Thoracic aorta (tissue), 2 donors: Measurements from ENCODE around the gene MBD3L2. TPM values are rescaled to one million over a fixed set of nuclear protein-coding genes. Genes with fewer than 3 reads are reported as not detected.

Experiments used
- ATAC-seq: fragments of 150-250 bp; one replicate; pipeline ENCODE4 v1.8.0; 2017; ENCODE audit warnings: low read depth; ENCODE audit not compliant: insufficient number of reproducible peaks, low FRiP score
- DNase-seq: peaks from one replicate; pipeline ENCODE4 v3.0.0-alpha.2; 2020; ENCODE audit warnings: low spot score
- H3K27ac ChIP-seq, 2 donors: fragments of 200-600 bp; sonication (generic); 1 replicate in 1 of 2; 2 replicates in 1 of 2; pipeline ENCODE4 v1.5.1; 2016; ENCODE audit warnings: mild to moderate bottlenecking in 2 of 2, moderate library complexity in 2 of 2
- H3K27me3 ChIP-seq: fragments of 200-600 bp; sonication (generic); replicated peaks from 2 replicates; pipeline ENCODE4 v1.6.0; 2016; ENCODE audit warnings: mild to moderate bottlenecking; ENCODE audit not compliant: insufficient read depth
- H3K36me3 ChIP-seq: fragments of 200-600 bp; sonication (generic); one replicate; pipeline ENCODE4 v1.5.1; 2016
- H3K4me1 ChIP-seq, 2 donors: fragments of 200-600 bp; sonication (generic); 1 replicate in 1 of 2; 2 replicates in 1 of 2; pipeline versions ENCODE4 v1.5.1 to v1.6.0; 2016; ENCODE audit warnings: low read depth in 2 of 2, mild to moderate bottlenecking in 1 of 2; ENCODE audit not compliant: control insufficient read depth in 1 of 2
- H3K4me3 ChIP-seq: fragments of 200-600 bp; sonication (generic); 2 replicates; pipeline ENCODE4 v1.5.1; 2016; ENCODE audit warnings: mild to moderate bottlenecking
- H3K9me3 ChIP-seq: fragments of 200-600 bp; sonication (generic); 2 replicates; pipeline ENCODE4 v1.5.1; 2016
- total RNA-seq, 2 donors: library from RNA; depleted of rRNA; stranded (reverse); fragments of >200 nt; gene quantifications; one replicate each; pipeline versions ENCODE4 v1.1.0 to v1.2.3, GENCODE V29; 2016
- TF ChIP-seq, protein P1 (sequence below): fragments of 200-600 bp; sonication (generic); IDR thresholded peaks from one replicate; pipeline ENCODE4 v1.5.1; 2019; ENCODE audit warnings: antibody characterized with exemption

The MBD3L2 gene
- total RNA-seq, 2 donors from 2014 or later, result not detected

DNA sequence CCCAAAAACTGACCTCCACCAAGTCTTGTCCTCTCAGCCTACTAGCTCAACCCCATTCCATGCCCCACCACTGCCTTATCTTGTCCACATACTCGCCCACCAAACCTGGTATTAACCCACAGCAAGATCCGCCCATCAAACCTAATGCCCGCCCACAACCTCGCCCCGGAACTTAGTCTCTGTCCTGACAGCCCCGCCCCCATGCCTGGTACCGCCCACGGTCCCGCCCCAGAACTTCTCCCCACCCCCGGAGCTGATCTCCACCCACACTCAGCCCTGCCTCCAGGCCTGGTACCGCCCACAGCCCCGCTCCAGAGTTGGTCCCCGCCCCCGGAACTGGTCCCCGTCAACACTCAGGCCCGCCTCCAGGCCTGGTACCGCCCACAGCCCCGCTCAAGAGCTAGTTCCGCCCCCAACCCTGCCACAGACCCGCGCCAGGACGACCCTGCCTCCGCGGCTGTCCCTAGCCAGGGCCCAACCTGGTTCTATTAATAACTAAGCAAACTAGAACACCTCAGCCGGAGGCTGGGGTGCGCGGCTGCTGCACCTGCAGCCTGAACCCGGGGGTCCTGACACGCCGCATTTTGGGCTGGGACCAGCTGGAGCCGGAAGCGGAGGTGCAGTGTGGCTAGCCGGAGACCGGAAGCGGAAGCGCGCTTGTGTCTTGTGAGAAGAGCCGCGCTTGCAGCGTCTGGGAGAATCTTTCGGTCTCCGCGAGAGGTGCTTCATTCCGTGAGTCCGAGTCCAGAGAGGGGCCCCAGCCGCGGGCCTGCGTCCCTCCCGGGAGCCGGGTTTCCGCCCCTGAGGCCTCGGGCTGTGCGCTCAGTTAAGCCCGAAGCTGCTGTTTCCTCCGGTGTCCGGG lies 20.2 kb downstream of the MBD3L2 start, which contains the start of gene ZNF557:
TSS of gene ZNF557 (plus strand) at position 662 of the 862 bp plus-strand sequence. CDS start 5,372 bp downstream, outside the sequence.
- DNase-seq (peak; percentile 98), ATAC-seq (peak; percentile 96)
- Histone ChIP-seq H3K36me3 (peaks cover 24% of the 10 kb centered on the region), H3K27me3 (no peaks in the 10 kb centered on the region), H3K4me3 (peak within 1 kb of the TSS; percentile 81), H3K4me1 (peaks cover 4 to 11% of the 10 kb centered on the region in 2 donors), H3K27ac (peak within 1 kb of the TSS; percentile 57 to 77), H3K9me3 (no peaks in the 10 kb centered on the region)
- TF ChIP-seq, protein P1, sequence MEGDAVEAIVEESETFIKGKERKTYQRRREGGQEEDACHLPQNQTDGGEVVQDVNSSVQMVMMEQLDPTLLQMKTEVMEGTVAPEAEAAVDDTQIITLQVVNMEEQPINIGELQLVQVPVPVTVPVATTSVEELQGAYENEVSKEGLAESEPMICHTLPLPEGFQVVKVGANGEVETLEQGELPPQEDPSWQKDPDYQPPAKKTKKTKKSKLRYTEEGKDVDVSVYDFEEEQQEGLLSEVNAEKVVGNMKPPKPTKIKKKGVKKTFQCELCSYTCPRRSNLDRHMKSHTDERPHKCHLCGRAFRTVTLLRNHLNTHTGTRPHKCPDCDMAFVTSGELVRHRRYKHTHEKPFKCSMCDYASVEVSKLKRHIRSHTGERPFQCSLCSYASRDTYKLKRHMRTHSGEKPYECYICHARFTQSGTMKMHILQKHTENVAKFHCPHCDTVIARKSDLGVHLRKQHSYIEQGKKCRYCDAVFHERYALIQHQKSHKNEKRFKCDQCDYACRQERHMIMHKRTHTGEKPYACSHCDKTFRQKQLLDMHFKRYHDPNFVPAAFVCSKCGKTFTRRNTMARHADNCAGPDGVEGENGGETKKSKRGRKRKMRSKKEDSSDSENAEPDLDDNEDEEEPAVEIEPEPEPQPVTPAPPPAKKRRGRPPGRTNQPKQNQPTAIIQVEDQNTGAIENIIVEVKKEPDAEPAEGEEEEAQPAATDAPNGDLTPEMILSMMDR, result no peak

DNA sequence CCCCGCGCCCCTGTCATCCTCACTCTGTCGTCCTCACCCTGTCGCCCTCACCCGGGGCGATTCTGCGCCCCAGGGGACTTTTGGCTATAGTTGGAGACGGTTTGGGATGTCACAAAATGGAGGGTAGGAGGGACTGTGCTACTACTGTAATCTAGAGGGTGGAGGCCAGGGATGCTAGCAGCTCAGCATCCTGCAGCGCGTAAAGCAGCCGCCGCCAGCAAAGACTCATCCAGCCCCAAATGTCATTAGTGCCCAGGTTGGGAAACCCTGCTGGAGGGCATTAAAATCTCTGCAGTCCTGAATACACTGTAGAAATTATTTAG lies 20.7 kb downstream of the MBD3L2 start:
- Histone ChIP-seq H3K27me3 (no peaks in the 10 kb centered on the region), H3K4me1 (peaks cover 4 to 11% of the 10 kb centered on the region in 2 donors), H3K27ac (peak overlapping the region; percentile 57 to 77), H3K36me3 (peaks cover 28% of the 10 kb centered on the region), H3K9me3 (no peaks in the 10 kb centered on the region), H3K4me3 (peak overlapping the region; percentile 81)
- DNase-seq (no peak), ATAC-seq (no peak)
- TF ChIP-seq, protein P1, result no peak

GRCh38 chr19:7072541-7072940 lies 23.4 kb downstream of the MBD3L2 start:
- Histone ChIP-seq H3K36me3 (peaks cover 55% of the 10 kb centered on the region), H3K27ac (no peak overlapping the region), H3K4me1 (peaks cover 4 to 11% of the 10 kb centered on the region in 2 donors), H3K27me3 (no peaks in the 10 kb centered on the region), H3K9me3 (peaks cover 22% of the 10 kb centered on the region), H3K4me3 (no peak overlapping the region)
- TF ChIP-seq, protein P1, result no peak
- ATAC-seq (no peak), DNase-seq (no peak)

DNA sequence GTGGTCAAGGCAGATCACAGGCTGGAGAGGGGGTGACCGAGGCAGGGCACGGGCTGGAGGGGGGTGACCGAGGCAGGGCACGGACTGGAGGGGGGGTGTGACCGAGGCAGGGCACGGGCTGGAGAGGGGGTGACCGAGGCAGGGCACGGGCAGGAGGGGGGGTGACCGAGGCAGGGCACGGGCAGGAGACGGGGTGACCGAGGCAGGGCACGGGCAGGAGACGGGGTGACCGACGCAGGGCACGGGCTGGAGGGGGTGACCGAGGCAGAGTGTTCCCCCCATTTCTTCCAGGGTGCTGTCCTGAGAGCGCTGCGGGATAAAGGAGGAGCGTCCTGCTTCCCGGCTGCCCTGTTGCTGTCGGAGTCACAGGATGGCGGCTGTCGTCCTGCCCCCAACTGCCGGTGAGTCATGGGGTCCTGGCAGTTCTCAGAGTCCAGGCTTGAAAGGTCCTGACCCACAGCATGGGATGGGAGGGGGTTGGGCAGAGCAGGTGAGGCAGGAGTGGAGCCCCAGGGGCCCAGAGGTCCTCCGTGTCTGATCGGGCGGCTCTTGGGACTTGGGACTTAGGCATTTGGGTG lies 25.7 kb downstream of the MBD3L2 start:
- no peak for DNase-seq
- Histone ChIP-seq H3K27me3 (no peaks in the 10 kb centered on the region), H3K4me1 (peaks cover 4 to 11% of the 10 kb centered on the region in 2 donors), H3K9me3 (peaks cover 44% of the 10 kb centered on the region), H3K36me3 (peaks cover 77% of the 10 kb centered on the region), H3K27ac (no peak overlapping the region), H3K4me3 (no peak overlapping the region)
- ATAC-seq, result no peak
- TF ChIP-seq, protein P1, result no peak

GRCh38 chr19:7076151-7076550 lies 27.0 kb downstream of the MBD3L2 start:
- Histone ChIP-seq H3K4me3 (no peak overlapping the region), H3K27me3 (no peaks in the 10 kb centered on the region), H3K4me1 (no peaks in the 10 kb centered on the region), H3K36me3 (peaks cover 90% of the 10 kb centered on the region), H3K27ac (no peak overlapping the region), H3K9me3 (peaks cover 58% of the 10 kb centered on the region)
- TF ChIP-seq, protein P1, result no peak
- ATAC-seq, result no peak
- no peak for DNase-seq
